A673 (cell line): ENCODE measurements around the gene NRP2.

Experiments used
- EZH2 ChIP-seq: fragments of 200-600 bp; sonication (generic); IDR thresholded peaks from 2 replicates; pipeline ENCODE4 v1.6.1; 2017; ENCODE audit warnings: borderline replicate concordance, low read depth, mild to moderate bottlenecking, mixed read lengths, antibody characterized with exemption, low read length; ENCODE audit not compliant: poor library complexity, severe bottlenecking
- TF ChIP-seq, protein P1 (sequence below): fragments of 300-800, 200-600 bp; sonication (generic); conservative IDR thresholded peaks from 2 replicates; pipeline ENCODE4 v1.5.1; 2017; ENCODE audit warnings: low read depth, mild to moderate bottlenecking, antibody characterized with exemption, low read length, moderate library complexity, mixed read lengths

DNA sequence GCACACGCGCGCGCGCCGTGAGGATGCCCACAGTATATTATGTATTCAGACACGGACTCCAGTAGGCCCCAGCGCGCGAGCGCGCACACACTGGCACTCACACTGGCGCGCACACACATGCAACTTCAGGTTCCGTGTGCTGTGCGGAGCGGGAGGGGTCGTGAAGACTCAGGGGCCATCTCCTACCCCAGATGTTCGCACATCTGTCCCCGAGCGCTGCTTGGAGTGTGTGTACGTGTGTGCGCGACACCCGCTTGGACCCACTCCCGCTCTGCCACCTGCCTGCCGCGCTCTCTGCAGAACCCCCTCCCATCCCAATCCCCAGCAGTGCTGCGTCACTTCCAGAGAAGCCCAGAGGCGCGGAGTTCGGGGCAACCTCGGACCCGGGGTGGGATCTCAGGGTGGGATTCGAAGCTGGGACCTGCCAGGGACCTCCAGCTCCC lies 2.6 kb downstream of the NRP2 start:
- TF ChIP-seq, protein P1, sequence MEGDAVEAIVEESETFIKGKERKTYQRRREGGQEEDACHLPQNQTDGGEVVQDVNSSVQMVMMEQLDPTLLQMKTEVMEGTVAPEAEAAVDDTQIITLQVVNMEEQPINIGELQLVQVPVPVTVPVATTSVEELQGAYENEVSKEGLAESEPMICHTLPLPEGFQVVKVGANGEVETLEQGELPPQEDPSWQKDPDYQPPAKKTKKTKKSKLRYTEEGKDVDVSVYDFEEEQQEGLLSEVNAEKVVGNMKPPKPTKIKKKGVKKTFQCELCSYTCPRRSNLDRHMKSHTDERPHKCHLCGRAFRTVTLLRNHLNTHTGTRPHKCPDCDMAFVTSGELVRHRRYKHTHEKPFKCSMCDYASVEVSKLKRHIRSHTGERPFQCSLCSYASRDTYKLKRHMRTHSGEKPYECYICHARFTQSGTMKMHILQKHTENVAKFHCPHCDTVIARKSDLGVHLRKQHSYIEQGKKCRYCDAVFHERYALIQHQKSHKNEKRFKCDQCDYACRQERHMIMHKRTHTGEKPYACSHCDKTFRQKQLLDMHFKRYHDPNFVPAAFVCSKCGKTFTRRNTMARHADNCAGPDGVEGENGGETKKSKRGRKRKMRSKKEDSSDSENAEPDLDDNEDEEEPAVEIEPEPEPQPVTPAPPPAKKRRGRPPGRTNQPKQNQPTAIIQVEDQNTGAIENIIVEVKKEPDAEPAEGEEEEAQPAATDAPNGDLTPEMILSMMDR: no peak
- no peak for TF ChIP-seq EZH2
